Activated T-helper 17 cell treated with anti-CD3 and anti-CD28 coated beads, Interleukin-2, amount 50 U/mL, for 72 hours (primary cell): ENCODE data around the gene MYH7. TPM values are rescaled to one million over a fixed set of nuclear protein-coding genes. Genes with fewer than 3 reads are reported as not detected.
A peak's percentile ranks its signal among the peaks of the same experiment; 100 is the strongest.

ENCODE experiments used
- ATAC-seq: fragments of 150-1000 bp; cut with Tn5 transposase; replicated peaks from 2 replicates; pipeline ENCODE4 v1.10.0; 2021; ENCODE audit warnings: mild to moderate bottlenecking, moderate library complexity
- H3K27ac Mint-ChIP-seq: one replicate; pipeline ENCODE4 v1.8.0; 2022; ENCODE audit warnings: mixed read lengths
- H3K27me3 Mint-ChIP-seq: one replicate; pipeline ENCODE4 v1.8.0; 2022; ENCODE audit warnings: mixed read lengths
- H3K36me3 Mint-ChIP-seq: one replicate; pipeline ENCODE4 v1.8.0; 2022; ENCODE audit warnings: low read depth, mild to moderate bottlenecking, mixed read lengths
- H3K4me1 Mint-ChIP-seq: one replicate; pipeline ENCODE4 v1.8.0; 2022; ENCODE audit warnings: mixed read lengths
- H3K4me3 Mint-ChIP-seq: one replicate; pipeline ENCODE4 v1.8.0; 2022; ENCODE audit warnings: mild to moderate bottlenecking, mixed read lengths
- H3K9me3 Mint-ChIP-seq: one replicate; pipeline ENCODE4 v1.8.0; 2022; ENCODE audit warnings: mixed read lengths
- total RNA-seq, 2 donors: library from RNA; stranded (reverse); gene quantifications; one replicate each; pipeline ENCODE4 v1.2.3, GENCODE V29; 2022

MYH7 gene
- total RNA-seq, 2 donors from 2014 or later = 0.13 to 0.19 TPM

- H3K27me3 Mint-ChIP-seq = peaks cover 8% of the 10 kb centered on the region
- no peak for ATAC-seq
- H3K36me3 Mint-ChIP-seq = no peaks in the 10 kb centered on the region
- no peaks in the 10 kb centered on the region for H3K9me3 Mint-ChIP-seq
- no peaks in the 10 kb centered on the region for H3K4me1 Mint-ChIP-seq
- no peak within 1 kb of the TSS for H3K27ac Mint-ChIP-seq
- no peak within 1 kb of the TSS for H3K4me3 Mint-ChIP-seq
These were observed 58.8 kb downstream of the MYH7 start, which contains the start of gene CMTM5 for GRCh38 chr14:23376482-23377197. Gene CMTM5 (plus strand): TSS chr14:23377046. CDS start chr14:23377252, 206 bp downstream.

DNA sequence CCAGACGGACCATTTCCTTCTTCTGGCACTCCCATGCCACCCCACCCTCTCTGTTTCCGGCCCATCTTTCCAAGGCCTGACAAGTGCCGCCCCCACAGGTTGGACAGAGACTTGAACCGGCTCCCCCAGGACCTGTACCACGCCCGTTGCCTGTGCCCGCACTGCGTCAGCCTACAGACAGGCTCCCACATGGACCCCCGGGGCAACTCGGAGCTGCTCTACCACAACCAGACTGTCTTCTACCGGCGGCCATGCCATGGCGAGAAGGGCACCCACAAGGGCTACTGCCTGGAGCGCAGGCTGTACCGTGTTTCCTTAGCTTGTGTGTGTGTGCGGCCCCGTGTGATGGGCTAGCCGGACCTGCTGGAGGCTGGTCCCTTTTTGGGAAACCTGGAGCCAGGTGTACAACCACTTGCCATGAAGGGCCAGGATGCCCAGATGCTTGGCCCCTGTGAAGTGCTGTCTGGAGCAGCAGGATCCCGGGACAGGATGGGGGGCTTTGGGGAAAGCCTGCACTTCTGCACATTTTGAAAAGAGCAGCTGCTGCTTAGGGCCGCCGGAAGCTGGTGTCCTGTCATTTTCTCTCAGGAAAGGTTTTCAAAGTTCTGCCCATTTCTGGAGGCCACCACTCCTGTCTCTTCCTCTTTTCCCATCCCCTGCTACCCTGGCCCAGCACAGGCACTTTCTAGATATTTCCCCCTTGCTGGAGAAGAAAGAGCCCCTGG lies 59.8 kb downstream of the MYH7 start:
- Mint-ChIP-seq H3K4me3 (no peak overlapping the region), H3K27me3 (peaks cover 4% of the 10 kb centered on the region), H3K9me3 (no peaks in the 10 kb centered on the region), H3K4me1 (no peaks in the 10 kb centered on the region), H3K36me3 (no peaks in the 10 kb centered on the region), H3K27ac (no peak overlapping the region)
- no peak for ATAC-seq

DNA sequence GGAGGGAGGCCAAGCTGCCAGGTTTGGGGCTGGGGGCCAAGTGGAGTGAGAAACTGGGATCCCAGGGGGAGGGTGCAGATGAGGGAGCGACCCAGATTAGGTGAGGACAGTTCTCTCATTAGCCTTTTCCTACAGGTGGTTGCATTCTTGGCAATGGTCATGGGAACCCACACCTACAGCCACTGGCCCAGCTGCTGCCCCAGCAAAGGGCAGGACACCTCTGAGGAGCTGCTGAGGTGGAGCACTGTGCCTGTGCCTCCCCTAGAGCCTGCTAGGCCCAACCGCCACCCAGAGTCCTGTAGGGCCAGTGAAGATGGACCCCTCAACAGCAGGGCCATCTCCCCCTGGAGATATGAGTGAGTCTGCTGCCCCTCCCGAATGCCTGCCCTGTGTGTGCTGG lies 62.4 kb downstream of the MYH7 start:
- ATAC-seq = no peak
- Mint-ChIP-seq H3K4me3 (no peak overlapping the region), H3K27me3 (peaks cover 9% of the 10 kb centered on the region), H3K9me3 (no peaks in the 10 kb centered on the region), H3K36me3 (no peaks in the 10 kb centered on the region), H3K27ac (no peak overlapping the region), H3K4me1 (no peaks in the 10 kb centered on the region)

DNA sequence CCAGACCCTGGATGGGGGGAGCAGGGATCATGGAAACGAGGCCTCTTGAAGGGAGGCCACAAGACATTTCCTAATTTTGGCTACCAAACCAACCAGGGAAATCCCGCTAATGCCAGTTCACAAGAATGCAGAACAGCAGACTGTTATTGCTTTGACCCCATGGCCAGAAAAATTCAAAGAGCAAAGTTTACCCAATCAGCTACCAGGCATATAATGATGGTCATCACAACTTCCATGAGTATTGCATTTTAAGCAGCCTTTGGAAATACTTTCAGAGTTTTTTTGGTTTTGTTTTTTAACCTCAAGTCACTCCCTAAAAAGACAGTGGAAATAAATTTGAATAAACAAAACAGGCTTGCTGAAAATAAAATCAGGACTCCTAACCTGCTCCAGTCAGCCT lies 63.0 kb downstream of the MYH7 start, which contains the start of gene IL25:
Gene IL25 (plus strand): TSS at position 301 of the 400 bp plus-strand sequence.
- Mint-ChIP-seq H3K4me3 (no peak within 1 kb of the TSS), H3K36me3 (no peaks in the 10 kb centered on the region), H3K9me3 (no peaks in the 10 kb centered on the region), H3K27me3 (peaks cover 13% of the 10 kb centered on the region), H3K4me1 (no peaks in the 10 kb centered on the region), H3K27ac (no peak within 1 kb of the TSS)
- ATAC-seq = no peak

DNA sequence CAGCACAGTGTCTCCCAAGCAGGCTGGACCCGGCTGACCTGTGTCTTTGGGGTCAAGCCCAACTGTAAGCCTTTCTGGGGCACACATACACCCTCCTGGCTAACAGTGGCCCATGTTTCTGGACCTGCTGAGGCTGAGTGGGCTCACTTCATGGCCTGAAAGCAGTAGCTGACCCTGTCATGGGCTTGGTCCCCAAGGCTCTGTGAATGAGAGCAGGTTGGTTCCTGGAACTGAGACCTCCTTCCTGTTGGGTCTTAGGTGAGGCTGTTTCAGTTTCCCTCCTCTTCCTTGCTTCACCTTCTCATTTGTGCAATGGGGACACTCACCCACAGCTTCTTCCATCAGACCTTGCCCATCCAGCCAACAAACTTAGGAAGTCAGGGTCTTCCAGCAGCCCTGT lies 63.6 kb downstream of the MYH7 start:
- H3K4me1 Mint-ChIP-seq = no peaks in the 10 kb centered on the region
- H3K4me3 Mint-ChIP-seq = no peak overlapping the region
- H3K27me3 Mint-ChIP-seq = peaks cover 16% of the 10 kb centered on the region
- no peak overlapping the region for H3K27ac Mint-ChIP-seq
- no peaks in the 10 kb centered on the region for H3K9me3 Mint-ChIP-seq
- ATAC-seq = no peak
- no peaks in the 10 kb centered on the region for H3K36me3 Mint-ChIP-seq

- Mint-ChIP-seq H3K36me3 (no peaks in the 10 kb centered on the region), H3K9me3 (no peaks in the 10 kb centered on the region), H3K4me3 (no peak overlapping the region)
These were observed 65.2 kb downstream of the MYH7 start for GRCh38 chr14:23370221-23370620.

GRCh38 chr14:23366426-23366921 lies 69.0 kb downstream of the MYH7 start:
- Mint-ChIP-seq H3K9me3 (no peaks in the 10 kb centered on the region), H3K4me1 (no peaks in the 10 kb centered on the region), H3K36me3 (no peaks in the 10 kb centered on the region), H3K4me3 (no peak overlapping the region), H3K27me3 (peaks cover 29% of the 10 kb centered on the region), H3K27ac (no peak overlapping the region)
- ATAC-seq = no peak

More at GRCh38 chr14:23370221-23370620, 65.2 kb downstream of the MYH7 start:
- Mint-ChIP-seq H3K27ac (no peak overlapping the region), H3K4me1 (no peaks in the 10 kb centered on the region), H3K27me3 (peaks cover 21% of the 10 kb centered on the region)
- ATAC-seq = no peak

GRCh38 chr14:23365732-23366425 lies 69.6 kb downstream of the MYH7 start:
- Mint-ChIP-seq H3K36me3 (no peaks in the 10 kb centered on the region), H3K4me3 (no peak overlapping the region), H3K9me3 (no peaks in the 10 kb centered on the region), H3K27ac (no peak overlapping the region), H3K4me1 (no peaks in the 10 kb centered on the region), H3K27me3 (peaks cover 31% of the 10 kb centered on the region)
- ATAC-seq = no peak

DNA sequence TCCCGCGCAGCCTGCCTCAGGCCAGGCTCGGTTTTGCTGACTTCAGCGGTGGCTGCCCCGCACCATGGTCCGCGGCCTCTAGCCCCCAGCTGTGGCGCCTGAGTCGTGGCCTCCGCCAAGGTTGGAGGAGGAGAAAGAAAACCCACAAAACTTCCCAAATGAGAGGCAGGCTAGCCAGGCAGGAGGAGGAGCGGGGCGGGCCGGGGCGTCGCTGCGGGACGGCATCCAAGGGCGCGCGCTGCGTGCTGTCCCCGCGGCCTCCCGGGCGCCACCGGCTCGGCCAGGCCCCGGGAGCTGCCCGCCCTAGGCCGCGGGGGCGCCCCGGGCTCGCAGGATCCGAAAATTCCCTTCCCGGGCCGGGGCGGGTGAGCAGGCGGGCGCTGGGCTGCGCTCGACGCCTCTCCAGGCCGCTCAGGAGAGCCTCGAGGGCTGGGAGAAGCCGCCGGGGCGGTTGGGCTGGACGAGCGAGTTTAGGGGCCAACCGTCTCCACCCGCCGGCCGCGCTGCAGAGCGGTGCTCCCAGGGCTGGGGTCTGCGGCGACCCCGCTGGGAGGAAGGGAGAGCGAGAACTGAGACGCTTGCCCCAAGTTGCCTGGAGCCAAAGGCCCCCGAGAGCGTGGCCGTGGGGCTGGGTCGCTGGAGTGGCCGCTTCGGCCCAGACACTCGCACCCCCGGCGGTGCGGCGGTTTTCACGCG lies 70.3 kb downstream of the MYH7 start, which contains the start of gene EFS:
Gene EFS (minus strand): TSS at position 137 of the 696 bp plus-strand sequence. CDS start 147 bp downstream, outside the sequence.
- Mint-ChIP-seq H3K36me3 (no peaks in the 10 kb centered on the region), H3K4me1 (no peaks in the 10 kb centered on the region), H3K27ac (no peak within 1 kb of the TSS), H3K4me3 (peak within 1 kb of the TSS; percentile 27), H3K9me3 (no peaks in the 10 kb centered on the region), H3K27me3 (peaks cover 33% of the 10 kb centered on the region)
- ATAC-seq = no peak

DNA sequence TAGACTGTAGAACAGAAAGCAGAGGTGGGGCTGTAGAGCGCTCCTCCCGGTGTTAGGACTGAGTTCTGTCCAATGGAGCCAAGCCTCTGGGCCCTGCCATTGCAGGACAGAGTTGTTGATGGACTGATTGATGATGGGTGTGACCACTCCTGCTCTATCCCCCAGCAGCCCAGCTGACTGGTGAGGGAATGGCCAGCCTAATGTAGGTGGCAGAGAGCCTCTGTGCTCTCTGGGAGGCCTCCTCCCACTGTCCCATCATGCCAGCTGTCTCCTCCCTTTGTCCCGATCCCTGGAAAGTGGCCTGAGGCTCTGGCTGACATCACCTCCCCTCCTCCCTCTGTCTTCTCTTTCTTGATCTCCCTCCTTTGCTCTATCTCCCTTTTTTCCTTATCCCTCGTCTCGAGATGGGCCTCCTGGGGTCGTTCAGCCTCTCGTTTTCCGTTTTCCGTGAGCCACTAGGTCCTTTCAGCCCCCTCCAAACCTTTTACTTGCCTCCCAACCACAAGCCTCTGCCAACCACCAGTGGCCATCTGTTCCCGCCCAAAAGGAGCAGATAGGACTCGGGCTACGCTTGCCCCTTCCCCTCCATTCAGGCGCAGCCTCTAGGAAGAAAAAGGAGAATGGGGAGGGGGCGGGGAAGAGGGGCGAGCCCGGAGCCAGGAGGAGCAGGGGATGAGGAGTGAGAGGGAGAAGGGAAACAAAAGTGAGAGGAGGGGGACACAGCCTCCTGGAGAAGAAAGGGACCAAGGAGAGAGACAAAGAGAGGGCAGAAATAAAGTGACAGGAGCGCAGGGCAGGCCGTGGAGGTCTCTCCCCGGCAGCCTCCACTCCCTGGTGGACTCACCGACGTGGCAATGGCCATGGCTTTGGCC lies 71.1 kb downstream of the MYH7 start:
- H3K4me3 Mint-ChIP-seq = peak overlapping the region; percentile 27
- H3K4me1 Mint-ChIP-seq = no peaks in the 10 kb centered on the region
- no peak for ATAC-seq
- H3K27ac Mint-ChIP-seq = no peak overlapping the region
- no peaks in the 10 kb centered on the region for H3K9me3 Mint-ChIP-seq
- no peaks in the 10 kb centered on the region for H3K36me3 Mint-ChIP-seq
- H3K27me3 Mint-ChIP-seq = peaks cover 36% of the 10 kb centered on the region

Other genes with a start within 250 kb of the MYH7 start
- gene RNF212B, start 197.7 kb downstream of the MYH7 start, total RNA-seq = not detected
- gene HOMEZ, start 149.5 kb downstream of the MYH7 start, total RNA-seq = 10 to 100 TPM in 1 of 2 donors, 1 to 10 TPM in 1; 8.4 to 10.3 TPM
- 10 to 100 TPM; 21.1 to 68.8 TPM for gene PPP1R3E, start 132.8 kb downstream of the MYH7 start, total RNA-seq
- 1 to 10 TPM; 1.2 to 2.9 TPM for gene BCL2L2, start 128.8 kb downstream of the MYH7 start, total RNA-seq
- gene PABPN1, start 114.2 kb downstream of the MYH7 start, total RNA-seq = 100 to 1,000 TPM; 163 to 239 TPM
- 1 to 10 TPM; 2.2 to 3.0 TPM for gene SLC22A17, start 82.8 kb downstream of the MYH7 start, total RNA-seq
- not detected for gene EFS, start 70.5 kb downstream of the MYH7 start, total RNA-seq
- gene IL25, start 62.9 kb downstream of the MYH7 start, total RNA-seq = not detected
- gene CMTM5, start 58.6 kb downstream of the MYH7 start, total RNA-seq = not detected
- under 1 TPM; 0.71 to 0.82 TPM for gene MYH6, start 27.4 kb downstream of the MYH7 start, total RNA-seq
- gene NGDN, start 34.0 kb upstream of the MYH7 start, total RNA-seq = 10 to 100 TPM; 43.5 to 53.1 TPM
- 1 to 10 TPM; 2.1 to 2.3 TPM for gene ZFHX2, start 116.1 kb upstream of the MYH7 start, total RNA-seq
- gene THTPA, start 120.6 kb upstream of the MYH7 start, total RNA-seq = 1 to 10 TPM; 7.3 to 8.7 TPM
- 100 to 1,000 TPM; 199 to 312 TPM for gene AP1G2, start 132.1 kb upstream of the MYH7 start, total RNA-seq
- gene JPH4, start 143.1 kb upstream of the MYH7 start, total RNA-seq = not detected
- gene DHRS2, start 200.7 kb upstream of the MYH7 start, total RNA-seq = 10 to 100 TPM in 1 of 2 donors, 1 to 10 TPM in 1; 7.9 to 17.7 TPM